HG03060 (cell line): Measurements from ENCODE around the gene ENKUR.

ENCODE experiments used
- ATAC-seq: cut with Tn5 transposase; IDR thresholded peaks from one replicate; pipeline ENCODE4 v1.9.1; 2021; ENCODE audit warnings: low read depth, moderate number of reproducible peaks; ENCODE audit not compliant: unreplicated experiment

The ENKUR gene

DNA sequence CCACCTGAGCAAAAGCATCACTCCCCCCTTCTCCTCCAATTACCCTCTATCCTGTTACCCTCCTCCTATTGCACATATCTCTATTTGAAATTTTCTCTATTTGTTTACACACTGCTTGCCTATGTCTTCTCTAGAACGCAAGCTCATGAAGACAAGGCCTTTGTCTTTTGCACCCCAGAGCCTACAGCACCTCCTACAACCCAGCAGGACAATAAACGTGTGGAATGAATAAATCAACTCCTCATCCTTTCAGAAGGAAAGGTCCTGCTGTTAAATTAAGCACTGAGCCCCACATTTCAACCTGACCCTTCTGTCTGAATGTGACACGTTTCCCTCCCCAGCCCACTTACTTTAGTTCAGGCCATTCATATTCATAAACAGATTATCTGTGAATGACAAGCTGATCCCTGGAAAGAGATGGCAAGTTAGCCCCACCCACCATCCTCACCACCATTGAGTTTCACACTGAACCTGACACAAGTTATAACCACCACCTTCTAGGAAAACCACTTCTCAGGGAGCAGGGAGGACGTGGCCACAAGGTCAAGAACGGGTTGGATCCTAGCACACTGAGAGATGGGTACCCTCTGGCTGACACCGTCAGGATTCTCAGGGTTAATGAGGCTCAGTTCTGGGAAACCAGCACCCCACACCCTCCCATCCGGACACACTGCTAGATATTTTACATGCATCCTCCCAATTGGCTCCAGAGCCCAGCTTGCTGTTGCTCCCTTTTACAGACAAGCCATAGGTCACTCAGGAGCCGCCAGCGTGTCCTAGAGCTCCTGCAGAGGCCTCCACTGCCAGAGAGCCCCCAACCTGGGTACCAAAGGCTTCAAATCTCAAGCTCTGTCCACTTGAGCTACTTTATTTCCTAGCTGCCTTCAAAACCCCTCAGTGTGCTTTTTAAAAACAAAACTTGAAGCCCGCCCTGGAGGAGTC lies 64.5 kb downstream of the ENKUR start:
- no peak for ATAC-seq

DNA sequence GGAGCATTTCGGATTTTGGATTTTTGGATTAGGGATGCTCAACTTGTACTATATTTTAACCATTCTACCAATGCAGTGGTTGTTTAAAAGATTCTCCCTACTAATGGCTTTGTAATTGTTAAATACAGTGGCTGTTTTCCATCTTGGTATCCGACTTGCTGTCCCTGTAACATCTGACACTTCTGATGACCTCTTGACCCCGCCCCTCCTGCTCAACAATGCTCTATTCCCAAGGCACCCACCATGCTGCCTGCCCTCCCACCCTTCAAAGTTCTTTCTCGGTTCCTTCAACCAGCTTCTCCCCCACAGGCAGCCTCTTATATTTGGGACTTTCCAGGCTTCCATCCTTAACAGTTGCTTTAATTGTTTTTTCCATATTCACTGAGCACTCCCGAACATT lies 65.5 kb downstream of the ENKUR start:
- no peak for ATAC-seq

DNA sequence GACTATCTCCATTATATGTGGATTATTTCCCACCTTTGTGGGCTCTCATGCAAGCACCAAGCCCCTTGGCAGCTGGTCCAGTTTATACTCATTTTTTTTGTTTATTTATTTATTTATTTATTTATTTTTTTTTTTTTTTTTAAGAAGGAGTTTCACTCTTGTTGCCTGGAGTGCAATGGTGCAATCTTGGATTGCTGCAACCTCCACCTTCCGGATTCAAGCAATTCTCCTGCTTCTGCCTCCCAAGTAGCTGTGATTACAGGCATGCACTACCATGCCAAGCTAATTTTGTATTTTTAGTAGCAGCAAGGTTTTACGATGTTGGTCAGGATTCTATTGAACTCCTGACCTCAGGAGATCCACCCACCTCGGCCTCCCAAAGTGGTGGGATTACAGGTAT lies 66.3 kb downstream of the ENKUR start:
- ATAC-seq = no peak

DNA sequence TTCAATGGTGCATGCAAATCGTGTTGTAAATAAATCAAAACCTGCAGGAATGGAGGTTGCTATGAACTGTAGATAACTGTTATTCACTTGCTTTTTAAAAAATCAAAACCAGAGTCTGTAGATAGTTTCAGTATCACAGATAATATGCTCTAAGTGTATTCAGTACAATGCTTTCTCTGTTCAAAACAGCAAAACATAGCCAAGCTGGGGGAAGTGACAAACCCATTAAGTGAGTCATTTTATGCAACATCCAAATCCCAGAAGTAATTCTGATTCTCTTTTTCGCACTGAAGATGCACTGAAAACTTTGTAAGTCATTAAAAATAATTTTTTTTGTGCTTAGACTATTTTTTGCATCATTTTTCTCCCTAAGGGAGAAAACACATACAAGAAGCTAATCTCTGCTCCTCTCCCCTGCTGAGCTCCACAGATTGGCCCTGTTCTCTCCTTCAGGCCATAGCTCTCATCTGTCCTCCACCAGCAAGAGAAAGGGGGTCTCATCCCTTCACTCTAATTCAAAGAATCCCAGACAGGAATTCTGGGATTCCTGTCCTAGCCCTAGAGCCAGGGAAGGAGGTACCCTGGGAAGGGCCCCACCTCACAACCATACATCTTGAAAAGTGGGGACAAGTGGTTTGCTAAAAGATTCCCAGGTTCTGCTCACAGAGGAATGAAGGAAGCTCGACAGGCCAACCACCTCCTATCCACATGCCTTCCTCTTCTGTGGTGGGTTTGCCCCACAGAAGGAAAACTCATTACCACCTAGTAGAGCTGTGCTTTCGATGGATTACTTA lies 68.5 kb downstream of the ENKUR start:
- peak; percentile 74 for ATAC-seq

DNA sequence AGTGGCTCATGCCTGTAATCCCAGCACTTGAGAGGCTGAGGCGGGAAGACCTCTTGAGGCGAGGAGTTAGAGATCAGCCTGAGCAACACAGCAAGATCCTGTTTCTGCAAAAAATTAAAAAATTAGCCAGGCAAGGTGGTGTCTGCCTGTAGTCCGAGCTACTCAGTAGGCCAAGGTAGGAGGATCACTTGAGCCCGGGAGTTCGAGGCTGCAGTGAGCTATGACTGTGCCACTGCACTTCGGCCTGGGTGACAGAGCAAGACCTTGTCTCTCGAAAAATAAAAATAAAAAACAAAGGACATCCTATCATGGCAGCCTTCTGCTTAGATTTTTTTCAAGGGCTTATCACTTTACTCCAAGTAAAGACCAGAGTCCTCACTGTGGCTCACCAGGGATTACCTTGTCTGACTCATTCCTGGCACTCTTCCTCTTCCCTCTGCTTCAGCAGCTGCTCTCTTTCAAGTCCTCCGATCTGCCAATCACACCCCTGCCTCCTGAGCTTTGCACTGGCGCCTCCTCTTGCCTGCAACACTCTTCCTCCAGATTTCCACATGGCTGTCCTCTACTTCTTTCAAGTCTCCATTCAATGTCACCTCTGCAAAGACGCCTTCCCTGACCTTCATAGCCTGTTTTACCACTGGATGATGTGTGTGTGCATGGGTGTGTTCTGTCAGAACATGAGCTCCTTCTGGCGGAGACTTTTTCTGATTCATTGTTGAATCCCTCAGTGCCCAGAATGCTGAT lies 71.3 kb downstream of the ENKUR start:
- no peak for ATAC-seq

DNA sequence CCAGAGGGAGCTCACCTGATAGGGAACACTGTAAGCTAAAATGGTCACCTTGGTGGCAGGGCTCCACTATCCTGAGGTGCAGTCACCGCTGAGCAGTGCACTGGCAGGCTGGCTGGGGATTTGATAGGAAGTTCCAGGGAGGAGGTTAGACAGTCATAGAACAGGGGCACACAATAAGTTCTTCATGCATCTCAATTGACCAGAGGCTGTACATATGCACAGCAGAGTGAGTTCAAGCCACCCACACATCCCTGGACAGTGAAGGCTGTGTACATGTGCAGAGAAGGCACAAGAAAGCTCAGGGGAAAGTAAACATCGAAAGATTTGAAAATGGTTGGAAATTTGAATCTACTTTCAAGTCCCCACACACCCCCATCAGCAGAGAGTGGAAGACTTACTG lies 77.4 kb downstream of the ENKUR start:
- no peak for ATAC-seq

DNA sequence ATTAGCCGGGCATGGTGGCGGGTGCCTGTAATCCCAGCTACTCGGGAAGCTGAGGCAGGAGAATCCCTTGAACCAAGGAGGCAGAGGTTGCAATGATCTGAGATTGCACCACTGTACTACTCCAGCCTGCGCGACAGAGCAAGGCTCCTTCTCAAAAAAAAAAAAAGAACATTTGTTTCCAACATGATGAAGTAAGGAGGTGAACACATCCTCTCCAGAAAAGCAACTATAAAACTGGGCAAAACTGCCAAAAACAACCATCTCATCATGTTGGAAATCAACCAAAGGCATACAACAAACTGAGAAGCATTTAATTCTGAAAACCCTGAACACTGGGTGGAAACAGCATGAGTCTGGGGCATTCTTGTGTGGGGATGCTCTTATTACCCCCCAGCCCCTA lies 77.9 kb downstream of the ENKUR start:
- no peak for ATAC-seq

DNA sequence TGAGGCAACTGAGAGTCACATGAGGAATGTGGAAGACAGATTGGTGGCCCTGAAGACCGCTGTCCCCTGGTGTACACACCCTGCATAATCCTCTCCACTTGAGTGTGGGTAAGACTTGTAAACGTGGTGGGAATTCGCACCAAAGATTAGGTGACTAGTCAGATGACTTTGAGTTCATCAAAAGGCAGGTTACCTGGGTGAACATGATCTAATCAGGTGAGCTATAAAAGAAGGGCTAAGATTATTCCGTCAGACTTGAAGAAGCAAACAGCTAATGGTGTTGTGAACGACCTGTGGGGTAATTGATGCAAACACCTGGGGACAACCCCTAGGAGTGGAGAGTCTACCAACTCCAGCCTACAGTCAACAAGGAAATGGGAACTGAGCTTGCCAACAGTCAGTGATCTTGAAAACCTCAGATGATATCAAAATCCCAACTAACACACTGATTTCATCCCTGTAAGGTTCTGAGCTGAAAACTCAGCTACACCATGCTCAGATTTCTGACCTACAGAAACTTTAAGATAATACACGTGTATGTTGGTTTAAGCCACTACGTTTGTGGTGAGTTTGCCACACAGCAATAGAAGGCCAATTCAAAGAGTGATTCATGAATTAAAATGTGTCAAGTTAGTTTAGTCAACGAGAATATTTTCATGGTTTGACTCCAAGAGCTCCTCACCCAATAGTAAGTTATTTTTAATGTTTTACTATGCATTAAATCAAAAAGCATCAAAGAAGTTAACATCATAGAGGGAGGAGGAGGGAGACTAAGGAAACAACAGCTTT lies 80.3 kb downstream of the ENKUR start:
- no peak for ATAC-seq
